Small intestine (tissue), 7 donors: ENCODE results near the gene NOS2. TPM values are rescaled to one million over a fixed set of nuclear protein-coding genes. Genes with fewer than 3 reads are reported as not detected.

Source experiments
- DNase-seq, 2 donors: peaks; one replicate each; pipeline versions ENCODE4 v3.0.0 to v3.0.0-alpha.2; 2013
- FAIRE-seq: peaks from 2 replicates; lab custom pipeline; 2012; peaks lifted over from hg19 to GRCh38; lab: Jason Lieb, UNC
- H3K27ac ChIP-seq, 3 donors: one replicate each; pipeline ENCODE4 v1.5.1; 2013; ENCODE audit warnings: low read length in 2 of 3, mild to moderate bottlenecking in 2 of 3, control low read depth in 1 of 3, inconsistent platforms in 1 of 3, low read depth in 1 of 3, moderate library complexity in 1 of 3
- H3K27me3 ChIP-seq, 3 donors: one replicate each; pipeline ENCODE4 v1.6.1; 2013; ENCODE audit warnings: low read length in 3 of 3, inconsistent platforms in 1 of 3; ENCODE audit not compliant: control insufficient read depth in 3 of 3, insufficient read depth in 3 of 3
- H3K36me3 ChIP-seq, 3 donors: one replicate each; pipeline ENCODE4 v1.6.1; 2013; ENCODE audit warnings: low read length in 3 of 3, inconsistent platforms in 1 of 3, low read depth in 1 of 3, mild to moderate bottlenecking in 1 of 3, moderate library complexity in 1 of 3; ENCODE audit not compliant: control insufficient read depth in 3 of 3, insufficient read depth in 2 of 3
- H3K4me1 ChIP-seq, 3 donors: one replicate each; pipeline ENCODE4 v1.6.1; 2013; ENCODE audit warnings: low read length in 2 of 3, inconsistent platforms in 1 of 3, low read depth in 1 of 3, mild to moderate bottlenecking in 1 of 3, moderate library complexity in 1 of 3; ENCODE audit not compliant: control insufficient read depth in 3 of 3, insufficient read depth in 2 of 3
- H3K4me3 ChIP-seq, 3 donors: one replicate each; pipeline ENCODE4 v1.5.1; 2013; ENCODE audit warnings: low read length in 3 of 3, control low read depth in 1 of 3, inconsistent platforms in 1 of 3, low read depth in 1 of 3, mild to moderate bottlenecking in 1 of 3, moderate library complexity in 1 of 3
- H3K9me3 ChIP-seq, 2 donors: one replicate each; pipeline ENCODE4 v1.6.1; 2013; ENCODE audit warnings: low read depth in 1 of 2, low read length in 1 of 2; ENCODE audit not compliant: control insufficient read depth in 2 of 2, insufficient read depth in 1 of 2
- WGBS, 3 donors: extraction: QIAGEN DNeasy Blood & Tissue Kit; methylation state at CpG; one replicate each; pipeline ENCODE4 v1.1.7; 2013; 5-methylcytosine and 5-hydroxymethylcytosine counted together
- polyA plus RNA-seq, 4 donors: library from polyadenylated mRNA; stranded (reverse) in 3 of 4; unstranded in 1 of 4; fragments of 200-250 nt in 3 of 4; fragments of 120-200 nt in 1 of 4; gene quantifications; one replicate each; pipeline versions ENCODE4 v1.2.1 to v1.2.3, GENCODE V29; 2013
- donor health status: healthy with polysubstance abuse.
- donor health status: control.
- donor health status: control.
- donor health status: Bipolar disorder and iron deficiency.
- donor health status: healthy.

Gene NOS2
- polyA plus RNA-seq, 4 donors: 0.22 to 29.9 (median 0.93) TPM

DNA sequence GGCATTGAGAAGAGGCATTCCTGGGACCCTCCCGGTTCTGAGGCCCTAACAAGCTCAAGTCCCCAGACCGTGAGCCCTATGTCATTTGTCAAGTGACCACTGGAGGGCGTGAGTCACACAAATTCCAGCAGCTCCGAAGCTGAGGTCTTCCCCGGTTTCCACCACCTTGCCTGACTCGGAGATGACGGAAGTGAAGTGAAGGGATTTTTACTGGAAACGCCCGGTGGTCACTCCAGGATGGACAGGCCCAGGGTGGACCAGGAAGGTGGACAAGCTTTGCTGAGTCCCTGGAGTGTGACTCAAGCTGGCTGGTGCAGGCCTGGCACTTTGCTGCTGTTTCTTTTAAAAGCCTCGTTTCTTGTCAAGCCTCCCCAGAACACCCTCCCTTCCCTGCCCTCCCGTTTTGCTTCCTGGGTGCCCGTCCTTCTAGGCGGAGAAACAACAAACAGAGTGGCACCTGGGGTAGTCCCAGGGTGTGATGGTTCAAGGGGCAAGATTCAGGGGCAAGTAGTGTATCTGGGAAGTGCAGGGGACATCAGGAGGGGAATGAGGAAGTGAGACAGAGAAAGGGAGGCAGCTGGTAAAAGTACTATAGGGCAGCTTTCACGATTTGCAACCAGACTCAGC is 5.3 kb upstream of the NOS2 start:
- Histone ChIP-seq H3K27me3 (no peaks in the 10 kb centered on the region), H3K27ac (peak overlapping the region; percentile 69 to 88 (median 75)), H3K4me1 (peaks cover 8 to 67% (median 9%) of the 10 kb centered on the region in 3 donors), H3K9me3 (no peaks in the 10 kb centered on the region), H3K4me3 (peak overlapping the region in 2 of 3 donors; percentile 16 to 29), H3K36me3 (no peaks in the 10 kb centered on the region)
- no peak for FAIRE-seq
- WGBS, 3 donors: 0 to 2% (median 2%) methylated on average over 14 of the region's 14 CpGs
- peak; percentile 93 to 94 for DNase-seq

GRCh38 chr17:27804113-27804512 is 3.8 kb upstream of the NOS2 start:
- FAIRE-seq (no peak), DNase-seq (peak in 1 of 2 donors; percentile 28)
- H3K9me3 ChIP-seq: no peaks in the 10 kb centered on the region
- H3K27ac ChIP-seq: no peak overlapping the region
- H3K36me3 ChIP-seq: no peaks in the 10 kb centered on the region
- no peaks in the 10 kb centered on the region for H3K27me3 ChIP-seq
- peaks cover 4 to 64% (median 9%) of the 10 kb centered on the region in 3 donors for H3K4me1 ChIP-seq
- no peak overlapping the region for H3K4me3 ChIP-seq
- 64 to 81% (median 67%) methylated on average over 10 of the region's 10 CpGs for WGBS, 3 donors

GRCh38 chr17:27802962-27803680 is 2.8 kb upstream of the NOS2 start:
- Histone ChIP-seq H3K27me3 (no peaks in the 10 kb centered on the region), H3K36me3 (no peaks in the 10 kb centered on the region), H3K9me3 (no peaks in the 10 kb centered on the region), H3K4me3 (no peak overlapping the region), H3K27ac (no peak overlapping the region), H3K4me1 (peaks cover 4 to 56% (median 9%) of the 10 kb centered on the region in 3 donors)
- WGBS, 3 donors: 59 to 62% (median 61%) methylated on average over 7 of the region's 7 CpGs
- FAIRE-seq (no peak), DNase-seq (peak in 1 of 2 donors; percentile 60)

- Histone ChIP-seq H3K4me3 (no peak overlapping the region), H3K4me1 (peaks cover 0 to 53% (median 4%) of the 10 kb centered on the region in 3 donors), H3K36me3 (no peaks in the 10 kb centered on the region), H3K27me3 (no peaks in the 10 kb centered on the region), H3K27ac (no peak overlapping the region), H3K9me3 (no peaks in the 10 kb centered on the region)
- DNase-seq (no peak), FAIRE-seq (no peak)
- 73 to 81% (median 73%) methylated on average over 2 of the region's 2 CpGs for WGBS, 3 donors
These were observed 1.7 kb upstream of the NOS2 start for GRCh38 chr17:27802033-27802432.

GRCh38 chr17:27798376-27798775 is 2.0 kb downstream of the NOS2 start:
- H3K36me3 ChIP-seq: no peaks in the 10 kb centered on the region
- 14 to 60% (median 44%) methylated on average over 8 of the region's 8 CpGs for WGBS, 3 donors
- peaks cover 0 to 40% (median 5%) of the 10 kb centered on the region in 3 donors for H3K4me1 ChIP-seq
- no peaks in the 10 kb centered on the region for H3K9me3 ChIP-seq
- peak overlapping the region in 1 of 3 donors; percentile 83 for H3K27ac ChIP-seq
- peaks cover 0 to 3% (median 0%) of the 10 kb centered on the region in 3 donors for H3K27me3 ChIP-seq
- no peak overlapping the region for H3K4me3 ChIP-seq
- DNase-seq (peak in 1 of 2 donors; percentile 24), FAIRE-seq (no peak)

DNA sequence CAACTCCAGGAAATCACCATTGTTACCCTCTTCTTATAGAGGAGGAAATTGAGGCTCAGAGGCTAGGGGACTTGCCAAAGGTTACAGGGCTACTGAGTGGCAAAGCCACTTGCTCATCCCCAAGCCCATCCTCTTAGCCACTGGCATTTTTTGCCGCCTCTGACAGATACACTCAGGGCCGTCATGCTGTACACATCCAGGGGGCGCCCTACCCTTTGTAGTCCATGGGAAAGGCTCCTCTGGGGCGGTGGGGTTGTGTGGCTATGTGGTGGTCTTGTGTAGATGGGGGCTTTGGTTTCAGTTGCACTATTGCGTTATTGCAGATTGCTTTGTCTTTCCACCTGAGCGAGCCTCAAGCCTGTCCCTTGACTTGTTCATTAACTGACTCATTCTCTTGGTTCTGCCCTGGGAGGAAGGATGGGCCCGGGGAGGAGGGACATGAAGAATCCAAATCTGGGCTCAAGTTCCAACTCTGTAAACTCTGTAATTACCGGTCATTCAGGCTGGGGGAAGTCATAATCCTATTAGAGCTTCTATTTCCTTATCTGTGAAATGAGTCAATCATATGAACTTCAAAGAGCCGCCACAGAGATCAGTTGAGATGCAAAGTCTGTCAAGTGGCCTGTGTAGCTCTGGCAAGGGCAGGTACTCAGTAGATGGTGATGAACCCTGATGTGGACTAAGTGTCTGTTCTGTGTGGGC is 2.8 kb downstream of the NOS2 start:
- Histone ChIP-seq H3K36me3 (no peaks in the 10 kb centered on the region), H3K27ac (peak overlapping the region in 2 of 3 donors; percentile 72 to 83), H3K9me3 (no peaks in the 10 kb centered on the region), H3K4me3 (no peak overlapping the region), H3K27me3 (peaks cover 0 to 5% (median 0%) of the 10 kb centered on the region in 3 donors), H3K4me1 (peaks cover 0 to 43% (median 5%) of the 10 kb centered on the region in 3 donors)
- FAIRE-seq: no peak
- peak; percentile 87 to 95 for DNase-seq
- 11 to 55% (median 31%) methylated on average over 9 of the region's 9 CpGs for WGBS, 3 donors

DNA sequence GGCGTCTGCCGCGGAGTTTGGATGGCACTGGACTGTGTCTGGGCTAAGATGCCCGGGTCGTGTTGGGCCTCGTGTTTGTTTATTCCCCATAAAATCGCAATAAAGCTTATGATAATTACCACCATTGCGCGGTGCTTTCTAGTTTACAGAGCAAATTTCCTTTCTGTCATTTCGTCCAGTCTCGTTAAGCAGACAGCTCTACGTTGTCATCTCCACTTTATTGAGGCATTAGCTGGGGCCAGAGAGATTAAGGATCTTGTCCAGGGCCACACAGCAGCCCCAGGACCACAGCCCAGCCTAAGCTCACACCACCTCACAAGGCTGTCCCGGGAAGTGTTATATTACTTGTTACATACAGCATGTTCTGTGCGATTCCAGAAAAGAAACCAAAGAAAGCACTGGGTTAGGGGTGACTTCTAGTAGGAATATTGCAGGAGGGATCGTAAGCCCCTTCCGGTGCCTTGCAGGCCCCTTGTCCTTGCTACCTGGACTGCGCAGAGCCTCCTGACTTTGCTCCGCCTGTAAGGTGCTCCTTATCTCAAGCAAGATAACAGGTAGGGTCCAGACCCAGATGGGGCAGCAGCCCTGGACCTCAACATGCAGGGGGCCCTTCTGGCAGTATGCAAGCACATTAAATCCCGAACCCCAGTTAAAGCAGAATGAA is 6.3 kb downstream of the NOS2 start:
- Histone ChIP-seq H3K27ac (no peak overlapping the region), H3K27me3 (peaks cover 0 to 5% (median 0%) of the 10 kb centered on the region in 3 donors), H3K4me1 (peaks cover 0 to 28% (median 2%) of the 10 kb centered on the region in 3 donors), H3K4me3 (peak overlapping the region in 2 of 3 donors; percentile 31 to 34), H3K36me3 (no peaks in the 10 kb centered on the region), H3K9me3 (no peaks in the 10 kb centered on the region)
- FAIRE-seq (no peak), DNase-seq (peak in 1 of 2 donors; percentile 46)
- 8 to 25% (median 17%) methylated on average over 19 of the region's 19 CpGs for WGBS, 3 donors
